Measurements from ENCODE around the gene ALOXE3. TPM values are rescaled to one million over a fixed set of nuclear protein-coding genes. Genes with fewer than 3 reads are reported as not detected.

The ALOXE3 gene
- total and polyA plus RNA-seq, 2 of the 8 experiments (the other 6 are each of a cell fraction or from before 2014, with no cell fraction given) = 0.26 TPM; not detected in 1

- TF ChIP-seq RNF2 (IDR thresholded peaks at IDR 0.05; ENCODE audit: borderline replicate concordance, low read depth, low read length, missing control alignments, poor library complexity, severe bottlenecking) = no peak
- TF ChIP-seq RXRA (IDR thresholded peaks at IDR 0.05; ENCODE audit: insufficient read depth, low read depth, low read length) = no peak
- no peak for TF ChIP-seq POU5F1 (IDR thresholded peaks at IDR 0.05; ENCODE audit: low read depth, low read length)
- no peak for TF ChIP-seq SUZ12 (IDR thresholded peaks at IDR 0.05; ENCODE audit: low read length)
- TF ChIP-seq PHF8 (conservative IDR thresholded peaks at IDR 0.05; ENCODE audit: low read depth, low read length) = no peak
Observed at GRCh38 chr17:8160741-8161221, 42.5 kb upstream of the ALOXE3 start (continued).

All from H1 (cell line).